GM23338 (cell line): ENCODE data around the gene TRAM2. TPM values are rescaled to one million over a fixed set of nuclear protein-coding genes. Genes with fewer than 3 reads are reported as not detected.
A peak's percentile ranks its signal among the peaks of the same experiment; 100 is the strongest.

Experiments
- ATAC-seq: fragments of 200-7000 bp; cut with Tn5 transposase; 3 replicates; pipeline ENCODE4 v1.9.1; 2020
- DNase-seq: peaks from one replicate; pipeline ENCODE4 v3.0.0-alpha.2; 2015; ENCODE audit warnings: low spot score
- H2AFZ ChIP-seq: fragments of 200-600 bp; sonication (generic); 2 replicates; pipeline ENCODE4 v1.8.0; 2016; ENCODE audit warnings: antibody characterized with exemption, mild to moderate bottlenecking, moderate library complexity
- H3F3A ChIP-seq: fragments of 200-600 bp; sonication (generic); replicated peaks from 2 replicates; pipeline ENCODE4 v1.8.0; 2017; ENCODE audit warnings: antibody characterized with exemption, mixed run types, low read depth
- H3K27ac ChIP-seq: fragments of 200-600 bp; sonication (generic); 2 replicates; pipeline ENCODE4 v1.6.1; 2016; ENCODE audit warnings: low read depth
- H3K27me3 ChIP-seq: fragments of 200-600 bp; sonication (generic); 2 replicates; pipeline ENCODE4 v1.8.0; 2016; ENCODE audit warnings: mild to moderate bottlenecking, mixed run types, moderate library complexity; ENCODE audit not compliant: insufficient read depth
- H3K36me3 ChIP-seq: fragments of 200-600 bp; sonication (generic); 2 replicates; pipeline ENCODE4 v1.8.0; 2016; ENCODE audit warnings: mild to moderate bottlenecking; ENCODE audit not compliant: insufficient read depth
- H3K4me1 ChIP-seq: fragments of 200-600 bp; sonication (generic); 2 replicates; pipeline ENCODE4 v1.8.0; 2016; ENCODE audit warnings: mild to moderate bottlenecking, moderate library complexity; ENCODE audit not compliant: insufficient read depth
- H3K4me2 ChIP-seq: fragments of 200-600 bp; sonication (generic); 2 replicates; pipeline ENCODE4 v1.7.1; 2017; ENCODE audit warnings: mixed run types
- H3K4me3 ChIP-seq: fragments of 200-600 bp; sonication (generic); 2 replicates; pipeline ENCODE4 v1.6.1; 2016; ENCODE audit warnings: mixed run types
- H3K79me2 ChIP-seq: fragments of 200-600 bp; sonication (generic); replicated peaks from 2 replicates; pipeline ENCODE4 v1.8.0; 2017; ENCODE audit warnings: mild to moderate bottlenecking; ENCODE audit not compliant: insufficient read depth
- H3K9me2 ChIP-seq: fragments of 200-600 bp; sonication (generic); 2 replicates; pipeline ENCODE4 v1.8.0; 2017; ENCODE audit not compliant: insufficient read depth
- H4K20me1 ChIP-seq: fragments of 200-600 bp; sonication (generic); replicated peaks from 2 replicates; pipeline ENCODE4 v1.8.0; 2017; ENCODE audit warnings: mild to moderate bottlenecking; ENCODE audit not compliant: insufficient read depth
- H3K27ac Mint-ChIP-seq: 2 replicates; pipeline ENCODE4 v1.8.0; 2020; ENCODE audit warnings: inconsistent platforms, mild to moderate bottlenecking, moderate library complexity, mixed read lengths
- H3K27me3 Mint-ChIP-seq: 3 replicates; pipeline ENCODE4 v1.8.0; 2022; ENCODE audit warnings: low read depth, mild to moderate bottlenecking, moderate library complexity, mixed read lengths, inconsistent platforms; ENCODE audit not compliant: insufficient read depth, poor library complexity
- H3K36me3 Mint-ChIP-seq: 3 replicates; pipeline ENCODE4 v1.8.0; 2021; ENCODE audit warnings: low read depth, mild to moderate bottlenecking, inconsistent platforms, moderate library complexity, mixed read lengths
- H3K4me1 Mint-ChIP-seq: 3 replicates; pipeline ENCODE4 v1.8.0; 2020; ENCODE audit warnings: mild to moderate bottlenecking, inconsistent platforms, mixed read lengths
- H3K4me3 Mint-ChIP-seq: 3 replicates; pipeline ENCODE4 v1.8.0; 2021; ENCODE audit warnings: moderate library complexity, mild to moderate bottlenecking, inconsistent platforms, mixed read lengths
- H3K9me3 Mint-ChIP-seq: 3 replicates; pipeline ENCODE4 v1.8.0; 2020; ENCODE audit warnings: moderate library complexity, mild to moderate bottlenecking, inconsistent platforms, mixed read lengths
- CREB1 ChIP-seq: fragments of 250-450 bp; sonication (Bioruptor Pico); IDR thresholded peaks from 2 replicates; pipeline ENCODE4 v1.5.0; 2020; ENCODE audit warnings: low read depth, mild to moderate bottlenecking, moderate library complexity
- CTCF ChIP-seq, 2 experiments: fragments of 200-600 bp in 1 of 2; sonication (generic) in 1 of 2; conservative IDR thresholded peaks; 2 replicates each; pipeline versions ENCODE4 v1.5.1 to v1.6.1; 2016 to 2017; ENCODE audit warnings: antibody characterized with exemption in 2 of 2, low read depth in 2 of 2, mild to moderate bottlenecking in 2 of 2, moderate library complexity in 1 of 2
- ETS1 ChIP-seq: IDR thresholded peaks from 2 replicates; pipeline ENCODE4 v1.6.1; 2016; ENCODE audit warnings: antibody characterized with exemption
- EZH2 ChIP-seq: fragments of 200-600 bp; sonication (generic); IDR thresholded peaks from one replicate; pipeline ENCODE4 v1.8.0; 2017; ENCODE audit warnings: antibody characterized with exemption, mild to moderate bottlenecking, low read depth; ENCODE audit not compliant: unreplicated experiment
- EZH2phosphoT487 ChIP-seq: fragments of 200-600 bp; sonication (generic); IDR thresholded peaks from one replicate; pipeline ENCODE4 v1.8.1; 2018; ENCODE audit warnings: antibody characterized with exemption; ENCODE audit not compliant: unreplicated experiment
- JUNB ChIP-seq: IDR thresholded peaks from one replicate; pipeline ENCODE4 v1.6.1; 2016; ENCODE audit warnings: antibody characterized with exemption; ENCODE audit not compliant: unreplicated experiment
- POLR2AphosphoS5 ChIP-seq: IDR thresholded peaks from 2 replicates; pipeline ENCODE4 v1.6.1; 2016; ENCODE audit warnings: antibody characterized with exemption, low read depth
- STAT1 ChIP-seq: IDR thresholded peaks from one replicate; pipeline ENCODE4 v1.6.1; 2016; ENCODE audit warnings: antibody characterized with exemption; ENCODE audit not compliant: unreplicated experiment
- ZNF331 ChIP-seq: fragments of 250-450 bp; sonication (Bioruptor Pico); IDR thresholded peaks from 2 replicates; pipeline ENCODE4 v1.5.0; 2020; ENCODE audit warnings: low read depth, mild to moderate bottlenecking, moderate library complexity
- ZNF462 ChIP-seq: fragments of 250-450 bp; sonication (Bioruptor Pico); IDR thresholded peaks from 2 replicates; pipeline ENCODE4 v1.5.0; 2020; ENCODE audit warnings: mild to moderate bottlenecking, moderate library complexity
- polyA plus RNA-seq: library from polyadenylated mRNA; unstranded; fragments of >200 nt; fragmentation: Nextera tagmentation; extraction: Ambion mirVana; gene quantifications from 2 replicates; pipeline ENCODE4 v1.2.1, GENCODE V29; 2016
- total RNA-seq: library from RNA; depleted of rRNA; stranded (reverse); fragments of >200 nt; shearing (Covaris generic); gene quantifications from 2 replicates; pipeline ENCODE4 v1.2.3, GENCODE V29; 2014

Gene TRAM2
- total and polyA plus RNA-seq, 2 experiments from 2014 or later, result 4.0 to 14.0 TPM

GRCh38 chr6:52510213-52510562, 66.7 kb downstream of the TRAM2 start (continued):
- TF ChIP-seq ETS1, result no peak
- TF ChIP-seq STAT1, result no peak
- no peak for TF ChIP-seq EZH2phosphoT487
- no peak for TF ChIP-seq POLR2AphosphoS5

GRCh38 chr6:52509281-52510212, 67.3 kb downstream of the TRAM2 start:
- H3K9me3 Mint-ChIP-seq, result no peaks in the 10 kb centered on the region
- no peak overlapping the region for H3K27ac ChIP-seq
- no peak overlapping the region for H3K4me3 ChIP-seq
- H3K9me2 ChIP-seq, result no peaks in the 10 kb centered on the region
- no peaks in the 10 kb centered on the region for H3K79me2 ChIP-seq
- H3K4me3 Mint-ChIP-seq, result no peak overlapping the region
- H3K4me1 Mint-ChIP-seq, result peaks cover 29% of the 10 kb centered on the region
- DNase-seq (no peak), ATAC-seq (peak; percentile 46; the same call in 2 of the 3 replicates)
- no peaks in the 10 kb centered on the region for H3K27me3 ChIP-seq
- H3K27ac Mint-ChIP-seq, result peak overlapping the region; percentile 67; the same call in 1 of the 2 replicates
- peaks cover 3% of the 10 kb centered on the region; the same call in 1 of the 2 replicates for H3K36me3 ChIP-seq
- peaks cover 36% of the 10 kb centered on the region for H3K36me3 Mint-ChIP-seq
- peaks cover 9% of the 10 kb centered on the region for H3K27me3 Mint-ChIP-seq
- H3K4me1 ChIP-seq, result peaks cover 6% of the 10 kb centered on the region
- no peaks in the 10 kb centered on the region for H3F3A ChIP-seq
- 0 out of 2 replicates have a peak, but pooled peaks cover 2% of the 10 kb centered on the region for H4K20me1 ChIP-seq
- no peak overlapping the region for H2AFZ ChIP-seq
- H3K4me2 ChIP-seq, result peak overlapping the region; percentile 55; the same call in 1 of the 2 replicates
- no peak for TF ChIP-seq EZH2
- TF ChIP-seq EZH2phosphoT487, result no peak
- TF ChIP-seq JUNB, result no peak
- no peak for TF ChIP-seq CTCF (conservative IDR thresholded peaks at IDR 0.05; ENCODE audit: low read depth in 2 of 2)
- no peak for TF ChIP-seq ZNF331 (CRISPR knock-in tag)
- TF ChIP-seq ETS1, result no peak
- TF ChIP-seq POLR2AphosphoS5, result no peak
- TF ChIP-seq CREB1, result no peak
- no peak for TF ChIP-seq ZNF462
